ENCODE results near the gene PROC. TPM values are rescaled to one million over a fixed set of nuclear protein-coding genes. Genes with fewer than 3 reads are reported as not detected.

PROC gene
- total and polyA plus RNA-seq, 9 of the 15 experiments (the other 6 are each of a cell fraction or from before 2014, with no cell fraction given): not detected

- no peak for TF ChIP-seq ZNF165 (CRISPR knock-in tag; IDR thresholded peaks at IDR 0.05; ENCODE audit: borderline replicate concordance)
- 0 out of 2 replicates have a peak, but pooled peaks have one; percentile 34 for TF ChIP-seq ATF3 (IDR thresholded peaks at IDR 0.05)
- TF ChIP-seq ATF3 (CRISPR knock-in tag; conservative IDR thresholded peaks at IDR 0.05): no peak
- TF ChIP-seq MTA1 (IDR thresholded peaks at IDR 0.05; ENCODE audit: borderline replicate concordance): peak; percentile 55
- 0 out of 4 replicates have a peak, but pooled peaks of 1 of the 2 experiments have one; percentile 24 for TF ChIP-seq HDAC1 (IDR thresholded peaks at IDR 0.05)
- TF ChIP-seq ZNF121 (CRISPR knock-in tag; conservative IDR thresholded peaks at IDR 0.05): peak; percentile 98
- TF ChIP-seq KDM1A (IDR thresholded peaks at IDR 0.05): peak in 1 of 2 experiments; percentile 68; a peak in 3 of 4 replicates
- no peak for TF ChIP-seq KDM4B (IDR thresholded peaks at IDR 0.05; ENCODE audit: borderline replicate concordance in 2 of 2, low read depth in 1 of 2)
- TF ChIP-seq CUX1 (CRISPR knock-in tag; IDR thresholded peaks at IDR 0.05): no peak
- peak in 1 of 2 experiments; percentile 25; a peak in 1 of 4 replicates for TF ChIP-seq NRF1 (conservative IDR thresholded peaks at IDR 0.05 in 1 of 2, IDR thresholded peaks at IDR 0.05 in 1 of 2)
- TF ChIP-seq IFI16 (CRISPR knock-in tag; IDR thresholded peaks at IDR 0.05): no peak
- TF ChIP-seq SMARCA4 (IDR thresholded peaks at IDR 0.05): no peak
- peak in 1 of 2 experiments; percentile 54; a peak in 1 of 4 replicates for TF ChIP-seq MLLT1 (IDR thresholded peaks at IDR 0.05)
Observed at GRCh38 chr2:127407661-127408003, 10.6 kb upstream of the PROC start (continued).
